ENCODE data around the gene PCDHGA1. TPM values are rescaled to one million over a fixed set of nuclear protein-coding genes. Genes with fewer than 3 reads are reported as not detected.

Gene PCDHGA1
- total and polyA plus RNA-seq, 9 of the 15 experiments (the other 6 are each of a cell fraction or from before 2014, with no cell fraction given) = 0.05 to 0.26 (median 0.18) TPM; not detected in 2

GRCh38 chr5:141512390-141512910, 182.1 kb downstream of the PCDHGA1 start (continued):
- TF ChIP-seq POLR2A (conservative IDR thresholded peaks at IDR 0.05) (0 out of 2 replicates have a peak, but pooled peaks have one; percentile 14), CHD4 (IDR thresholded peaks at IDR 0.05; ENCODE audit: insufficient read depth, insufficient replicate concordance, low read depth, low read length, poor library complexity, severe bottlenecking) (no peak), IRF1 (CRISPR knock-in tag; IDR thresholded peaks at IDR 0.05; ENCODE audit: borderline replicate concordance) (no peak), RBM17 (IDR thresholded peaks at IDR 0.05; ENCODE audit: borderline replicate concordance, low read depth, low read length) (no peak), ERF (CRISPR knock-in tag; IDR thresholded peaks at IDR 0.05) (no peak), ZNF511 (CRISPR knock-in tag; IDR thresholded peaks at IDR 0.05) (no peak), DPF2 (IDR thresholded peaks at IDR 0.05) (no peak), NKRF (IDR thresholded peaks at IDR 0.05; ENCODE audit: borderline replicate concordance) (no peak), ZNF282 (CRISPR knock-in tag; IDR thresholded peaks at IDR 0.05) (0 out of 2 replicates have a peak, but pooled peaks have one; percentile 46), MLLT1 (IDR thresholded peaks at IDR 0.05) (no peak), ZKSCAN3 (CRISPR knock-in tag; IDR thresholded peaks at IDR 0.05) (no peak), ZNF77 (CRISPR knock-in tag; IDR thresholded peaks at IDR 0.05) (no peak), BHLHE40 (IDR thresholded peaks at IDR 0.05; ENCODE audit: low read length) (no peak), CHCHD3 (CRISPR knock-in tag; IDR thresholded peaks at IDR 0.05) (no peak), DLX4 (CRISPR knock-in tag; IDR thresholded peaks at IDR 0.05) (no peak), SIN3B (IDR thresholded peaks at IDR 0.05; ENCODE audit: low read depth) (no peak), ELF1 (tag; IDR thresholded peaks at IDR 0.05) (no peak), JUNB (CRISPR knock-in tag; conservative IDR thresholded peaks at IDR 0.05) (no peak), LCOR (CRISPR knock-in tag; IDR thresholded peaks at IDR 0.05) (no peak)
- TF ChIP-seq, protein P1, sequence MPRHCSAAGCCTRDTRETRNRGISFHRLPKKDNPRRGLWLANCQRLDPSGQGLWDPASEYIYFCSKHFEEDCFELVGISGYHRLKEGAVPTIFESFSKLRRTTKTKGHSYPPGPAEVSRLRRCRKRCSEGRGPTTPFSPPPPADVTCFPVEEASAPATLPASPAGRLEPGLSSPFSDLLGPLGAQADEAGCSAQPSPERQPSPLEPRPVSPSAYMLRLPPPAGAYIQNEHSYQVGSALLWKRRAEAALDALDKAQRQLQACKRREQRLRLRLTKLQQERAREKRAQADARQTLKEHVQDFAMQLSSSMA (CRISPR knock-in tag; IDR thresholded peaks at IDR 0.05) = no peak
- TF ChIP-seq, protein P2, sequence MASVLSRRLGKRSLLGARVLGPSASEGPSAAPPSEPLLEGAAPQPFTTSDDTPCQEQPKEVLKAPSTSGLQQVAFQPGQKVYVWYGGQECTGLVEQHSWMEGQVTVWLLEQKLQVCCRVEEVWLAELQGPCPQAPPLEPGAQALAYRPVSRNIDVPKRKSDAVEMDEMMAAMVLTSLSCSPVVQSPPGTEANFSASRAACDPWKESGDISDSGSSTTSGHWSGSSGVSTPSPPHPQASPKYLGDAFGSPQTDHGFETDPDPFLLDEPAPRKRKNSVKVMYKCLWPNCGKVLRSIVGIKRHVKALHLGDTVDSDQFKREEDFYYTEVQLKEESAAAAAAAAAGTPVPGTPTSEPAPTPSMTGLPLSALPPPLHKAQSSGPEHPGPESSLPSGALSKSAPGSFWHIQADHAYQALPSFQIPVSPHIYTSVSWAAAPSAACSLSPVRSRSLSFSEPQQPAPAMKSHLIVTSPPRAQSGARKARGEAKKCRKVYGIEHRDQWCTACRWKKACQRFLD (CRISPR knock-in tag; IDR thresholded peaks at IDR 0.05) = no peak

Data from K562 (cell line).